ENCODE results near the gene CUX1. TPM values are rescaled to one million over a fixed set of nuclear protein-coding genes. Genes with fewer than 3 reads are reported as not detected.

CUX1 gene
- total RNA-seq, 1 experiment from 2014 or later = 47.6 TPM

- peak overlapping the region; percentile 50 for H3K4me3 Mint-ChIP-seq (ENCODE audit: unreplicated experiment)
- no peak for DNase-seq (ENCODE audit: unreplicated experiment)
- H3K36me3 Mint-ChIP-seq (ENCODE audit: insufficient read depth, unreplicated experiment) = no peaks in the 10 kb centered on the region
- ChIA-PET CTCF (interaction anchor here (0.5 to 0.9 kb wide), 4 partner anchors 102 to 743 kb away, joined by 3 to 4 read pairs (median 3); no protein-coding TSS in a partner anchor), POLR2A (no interaction called here)
- intact Hi-C loops (cut with micrococcal nuclease) = no loop called here
- no TSS peak for BruUV-seq (replicated peaks)
- no peaks in the 10 kb centered on the region for H3K9me3 Mint-ChIP-seq (ENCODE audit: unreplicated experiment)
- TF ChIP-seq, protein P1, sequence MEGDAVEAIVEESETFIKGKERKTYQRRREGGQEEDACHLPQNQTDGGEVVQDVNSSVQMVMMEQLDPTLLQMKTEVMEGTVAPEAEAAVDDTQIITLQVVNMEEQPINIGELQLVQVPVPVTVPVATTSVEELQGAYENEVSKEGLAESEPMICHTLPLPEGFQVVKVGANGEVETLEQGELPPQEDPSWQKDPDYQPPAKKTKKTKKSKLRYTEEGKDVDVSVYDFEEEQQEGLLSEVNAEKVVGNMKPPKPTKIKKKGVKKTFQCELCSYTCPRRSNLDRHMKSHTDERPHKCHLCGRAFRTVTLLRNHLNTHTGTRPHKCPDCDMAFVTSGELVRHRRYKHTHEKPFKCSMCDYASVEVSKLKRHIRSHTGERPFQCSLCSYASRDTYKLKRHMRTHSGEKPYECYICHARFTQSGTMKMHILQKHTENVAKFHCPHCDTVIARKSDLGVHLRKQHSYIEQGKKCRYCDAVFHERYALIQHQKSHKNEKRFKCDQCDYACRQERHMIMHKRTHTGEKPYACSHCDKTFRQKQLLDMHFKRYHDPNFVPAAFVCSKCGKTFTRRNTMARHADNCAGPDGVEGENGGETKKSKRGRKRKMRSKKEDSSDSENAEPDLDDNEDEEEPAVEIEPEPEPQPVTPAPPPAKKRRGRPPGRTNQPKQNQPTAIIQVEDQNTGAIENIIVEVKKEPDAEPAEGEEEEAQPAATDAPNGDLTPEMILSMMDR (IDR thresholded peaks at IDR 0.05; ENCODE audit: unreplicated experiment) = no peak
- H3K27me3 Mint-ChIP-seq (ENCODE audit: insufficient read depth, unreplicated experiment) = no peaks in the 10 kb centered on the region
- H3K4me1 Mint-ChIP-seq (ENCODE audit: insufficient read depth, unreplicated experiment) = peaks cover 6% of the 10 kb centered on the region
- H3K27ac Mint-ChIP-seq (ENCODE audit: low read depth, unreplicated experiment) = no peak overlapping the region
These were observed 467.6 kb downstream of the CUX1 start for GRCh38 chr7:102284891-102285539.

DNA sequence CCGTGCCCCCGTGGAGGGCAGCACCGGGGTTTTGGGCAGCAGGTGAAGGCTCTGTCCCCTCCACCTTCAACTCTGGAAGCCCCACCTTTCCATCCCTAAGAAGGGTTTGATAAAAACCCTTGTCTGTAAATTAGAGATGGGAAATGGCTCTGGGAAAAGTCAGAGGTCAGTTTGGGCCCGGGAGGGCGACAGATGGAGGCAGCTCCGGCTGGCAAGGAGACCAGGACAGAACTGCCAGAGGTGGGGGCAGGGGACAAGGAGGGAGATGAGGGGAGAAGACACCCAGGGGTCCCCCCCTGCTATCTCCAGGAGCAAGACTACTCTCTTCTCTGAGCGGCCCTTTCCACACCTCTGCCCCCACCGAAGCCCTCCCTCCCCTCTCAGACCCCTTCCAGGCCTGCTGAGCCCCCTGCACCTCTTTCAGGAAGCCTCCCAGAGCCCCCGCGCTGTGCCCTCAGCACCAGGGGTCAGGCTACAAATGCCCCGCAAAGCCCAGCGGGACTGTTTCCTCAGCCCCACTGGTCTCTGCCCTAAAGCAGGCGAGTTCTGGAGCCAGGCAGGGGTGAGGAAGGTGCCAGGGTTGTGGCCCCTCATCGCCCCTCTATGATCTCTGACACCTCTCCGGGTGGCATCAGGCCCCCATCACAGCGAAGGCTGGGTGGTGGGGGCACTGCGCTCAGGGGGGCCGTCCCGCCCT is 468.3 kb downstream of the CUX1 start:
- Mint-ChIP-seq H3K27ac (ENCODE audit: low read depth, unreplicated experiment) (no peak overlapping the region), H3K36me3 (ENCODE audit: insufficient read depth, unreplicated experiment) (no peaks in the 10 kb centered on the region), H3K27me3 (ENCODE audit: insufficient read depth, unreplicated experiment) (no peaks in the 10 kb centered on the region), H3K4me3 (ENCODE audit: unreplicated experiment) (peak overlapping the region; percentile 68), H3K9me3 (ENCODE audit: unreplicated experiment) (no peaks in the 10 kb centered on the region), H3K4me1 (ENCODE audit: insufficient read depth, unreplicated experiment) (peaks cover 6% of the 10 kb centered on the region)
- TF ChIP-seq, protein P1 (IDR thresholded peaks at IDR 0.05; ENCODE audit: unreplicated experiment) = no peak
- intact Hi-C loops (cut with micrococcal nuclease) = no loop called here
- ChIA-PET POLR2A (no interaction called here), CTCF (interaction anchor here (0.6 to 0.9 kb wide), 3 partner anchors 102 to 743 kb away, joined by 3 to 4 read pairs (median 3); no protein-coding TSS in a partner anchor)
- BruUV-seq (replicated peaks) = no TSS peak
- no peak for DNase-seq (ENCODE audit: unreplicated experiment)

GRCh38 chr7:102286237-102287110 is 469.0 kb downstream of the CUX1 start, which contains the start of gene SH2B2:
Gene SH2B2, plus strand, starts transcription at chr7:102286868. Its CDS starts 13,683 bp downstream, at chr7:102300551.
- BruUV-seq (replicated peaks) = no TSS peak
- intact Hi-C loops (cut with micrococcal nuclease) = no loop called here
- CTCF ChIA-PET = interaction anchor here (1.7 kb wide), 1 partner anchor 105 kb away, joined by 5 read pairs; no protein-coding TSS in a partner anchor
- H3K27me3 Mint-ChIP-seq (ENCODE audit: insufficient read depth, unreplicated experiment) = no peaks in the 10 kb centered on the region
- POLR2A ChIA-PET = interaction anchor here (1.3 to 1.8 kb wide), 2 partner anchors 10 to 13 kb away, joined by 3 to 7 read pairs; no protein-coding TSS in a partner anchor
- H3K9me3 Mint-ChIP-seq (ENCODE audit: unreplicated experiment) = no peaks in the 10 kb centered on the region
- H3K36me3 Mint-ChIP-seq (ENCODE audit: insufficient read depth, unreplicated experiment) = no peaks in the 10 kb centered on the region
- peak within 1 kb of the TSS; percentile 68 for H3K4me3 Mint-ChIP-seq (ENCODE audit: unreplicated experiment)
- peak within 1 kb of the TSS; percentile 31 for H3K27ac Mint-ChIP-seq (ENCODE audit: low read depth, unreplicated experiment)
- peaks cover 9% of the 10 kb centered on the region for H3K4me1 Mint-ChIP-seq (ENCODE audit: insufficient read depth, unreplicated experiment)
- TF ChIP-seq, protein P1 (IDR thresholded peaks at IDR 0.05; ENCODE audit: unreplicated experiment) = no peak
- peak; percentile 74 for DNase-seq (ENCODE audit: unreplicated experiment)
